K562 (cell line): ENCODE results near the gene IRF4. TPM values are rescaled to one million over a fixed set of nuclear protein-coding genes. Genes with fewer than 3 reads are reported as not detected.
A peak's percentile ranks its signal among the peaks of the same experiment; 100 is the strongest.

Source experiments
- ATAC-seq: fragments of 200-7000 bp; cut with Tn5 transposase; 3 replicates; pipeline ENCODE4 v1.9.1; 2020; ENCODE audit warnings: moderate library complexity
- BruUV-seq: library from RNA; stranded (reverse); fragments of 400-500 nt; replicated peaks from 2 replicates; lab custom pipeline; 2021; lab: Mats Ljungman, UMichigan
- CTCF ChIA-PET: fragments of 300-600 bp; formaldehyde crosslinking; extraction: SDS; loops from one replicate; lab custom pipeline; 2021; ENCODE audit warnings: low intra/inter-chr PET ratio; lab: Yijun Ruan, JAX
- POLR2A ChIA-PET: fragments of 300-600, 350-650 bp; sonication (Branson Sonifier 250); formaldehyde crosslinking; extraction: SDS; loops from one replicate; lab custom pipeline; 2021; ENCODE audit warnings: antibody characterized with exemption, inconsistent platforms; lab: Yijun Ruan, JAX
- DNase-seq, 4 experiments: peaks; one replicate each; pipeline versions ENCODE4 v3.0.0 to v3.0.0-alpha.2; 2011 to 2018; ENCODE audit warnings: low spot score in 3 of 4, mixed read lengths in 3 of 4; ENCODE audit errors: extremely low read depth in 1 of 4
- FAIRE-seq: peaks from 2 replicates; lab custom pipeline; 2011; peaks lifted over from hg19 to GRCh38; lab: Jason Lieb, UNC
- H2AFZ ChIP-seq: 2 replicates; pipeline ENCODE4 v1.6.0; 2011; ENCODE audit warnings: low read depth, low read length, control low read depth, inconsistent platforms
- H3K27ac ChIP-seq: fragments of 200-600 bp; 3 replicates; pipeline ENCODE4 v1.8.0; 2011; ENCODE audit warnings: low read depth, mild to moderate bottlenecking, control low read depth, inconsistent platforms, low read length, moderate library complexity, mixed read lengths; ENCODE audit errors: extremely low read depth
- H3K27me3 ChIP-seq, 2 experiments: fragments of 300-600 bp in 1 of 2; 2 replicates in 1 of 2; 3 replicates in 1 of 2; pipeline versions ENCODE4 v1.6.0 to v1.8.0; 2011; ENCODE audit warnings: inconsistent platforms in 2 of 2, low read length in 2 of 2, mild to moderate bottlenecking in 1 of 2, mixed read lengths in 1 of 2, moderate library complexity in 1 of 2; ENCODE audit not compliant: control insufficient read depth in 2 of 2, insufficient read depth in 2 of 2
- H3K36me3 ChIP-seq: fragments of 300-600 bp; 3 replicates; pipeline ENCODE4 v1.8.0; 2011; ENCODE audit warnings: mild to moderate bottlenecking, low read length, inconsistent platforms; ENCODE audit not compliant: control insufficient read depth, insufficient read depth
- H3K4me1 ChIP-seq, 2 experiments: fragments of 200-600 bp in 1 of 2; replicated peaks in 1 of 2; 2 replicates in 1 of 2; 3 replicates in 1 of 2; pipeline versions ENCODE4 v1.5.1 to v1.8.0; 2011; ENCODE audit warnings: inconsistent platforms in 2 of 2, low read length in 2 of 2, mild to moderate bottlenecking in 1 of 2, mixed read lengths in 1 of 2, moderate library complexity in 1 of 2; ENCODE audit not compliant: control insufficient read depth in 2 of 2, insufficient read depth in 2 of 2
- H3K4me2 ChIP-seq: 2 replicates; pipeline ENCODE4 v1.6.1; 2011; ENCODE audit warnings: low read length, control low read depth, inconsistent platforms, mixed read lengths; ENCODE audit not compliant: insufficient read depth
- H3K4me3 ChIP-seq: fragments of 200-600 bp; sonication (generic), shearing (Covaris generic); 2 replicates; pipeline ENCODE4 v1.5.1; 2016; ENCODE audit warnings: control low read depth, inconsistent platforms
- H3K79me2 ChIP-seq: fragments of 200-600 bp; 3 replicates; pipeline ENCODE4 v1.8.0; 2011; ENCODE audit warnings: low read length, inconsistent platforms; ENCODE audit not compliant: control insufficient read depth, insufficient read depth
- H3K9ac ChIP-seq, 2 experiments: 2 replicates each; pipeline versions ENCODE4 v1.6.0 to v1.6.1; 2011; ENCODE audit warnings: low read depth in 2 of 2, low read length in 2 of 2, control low read depth in 1 of 2, inconsistent platforms in 1 of 2, mild to moderate bottlenecking in 1 of 2, mixed read lengths in 1 of 2; ENCODE audit not compliant: insufficient read depth in 1 of 2
- H3K9me1 ChIP-seq: one replicate; pipeline ENCODE4 v1.6.0; 2011; ENCODE audit warnings: inconsistent platforms, mild to moderate bottlenecking, low read length, moderate library complexity; ENCODE audit not compliant: control insufficient read depth, insufficient read depth
- H3K9me3 ChIP-seq: replicated peaks from 2 replicates; pipeline ENCODE4 v1.5.1; 2011; ENCODE audit warnings: low read depth, low read length, inconsistent platforms; ENCODE audit not compliant: control insufficient read depth, insufficient read depth
- H4K20me1 ChIP-seq: replicated peaks from 2 replicates; pipeline ENCODE4 v1.6.1; 2011; ENCODE audit warnings: low read length, inconsistent platforms, mixed read lengths; ENCODE audit not compliant: control insufficient read depth, insufficient read depth
- BHLHE40 ChIP-seq: IDR thresholded peaks from 2 replicates; pipeline ENCODE4 v1.6.1; 2011; ENCODE audit warnings: low read length, improper control_type of control experiment
- CTBP1 ChIP-seq: fragments of 450-650 bp; IDR thresholded peaks from 2 replicates; pipeline ENCODE4 v1.6.1; 2016; ENCODE audit warnings: borderline replicate concordance
- ESRRA ChIP-seq: fragments of 450-650 bp; IDR thresholded peaks from 2 replicates; pipeline ENCODE4 v1.6.1; 2014; ENCODE audit warnings: low read depth, mild to moderate bottlenecking, moderate library complexity, borderline replicate concordance
- HDGF ChIP-seq: fragments of 450-650 bp; IDR thresholded peaks from 2 replicates; pipeline ENCODE4 v1.6.1; 2016
- TCF7L2 ChIP-seq: fragments of 150-350 bp; IDR thresholded peaks from 2 replicates; pipeline ENCODE4 v1.6.1; 2016; ENCODE audit warnings: low read depth, mild to moderate bottlenecking, low read length, moderate library complexity
- ZC3H8 ChIP-seq: fragments of 450-650 bp; IDR thresholded peaks from 2 replicates; pipeline ENCODE4 v1.6.1; 2017
- WGBS: fragments of 100-300 bp; shearing (Covaris generic); methylation state at CpG from one replicate; pipeline ENCODE4 v1.1.6; 2016; ENCODE audit warnings: low coverage, mixed read lengths; ENCODE audit not compliant: insufficient coverage; ENCODE audit errors: missing lambda C conversion rate; 5-methylcytosine and 5-hydroxymethylcytosine counted together
- in situ Hi-C: fragments of 300-500 bp; cut with MboI; formaldehyde crosslinking; loops from 4 replicates; pipeline ENCODE4 v1.15.0; 2018; ENCODE audit warnings: inconsistent platforms, mixed read lengths
- intact Hi-C: fragments of 100-400 bp; cut with micrococcal nuclease; formaldehyde crosslinking; loops from 2 replicates; pipeline ENCODE4 v1.14.2; 2022
- polyA plus RNA-seq, 8 experiments: library from polyadenylated mRNA; depleted of rRNA in 4 of 8; stranded (reverse) in 5 of 8; unstranded in 3 of 8; fragments of >200 nt; fragmentation: Nextera tagmentation in 2 of 8; fragmentation: Illumina TruSeq in 1 of 8; extraction: Ambion mirVana in 2 of 8; extraction: Trizol in 1 of 8; gene quantifications; 2 replicates each; pipeline versions ENCODE4 v1.2.1 to v1.2.3, GENCODE V29; 2011 to 2014; ENCODE audit warnings: inconsistent platforms in 1 of 8, missing spikeins in 1 of 8
- total RNA-seq, 7 experiments: library from RNA; depleted of rRNA in 6 of 7; stranded (reverse); fragments of >200 nt in 6 of 7; fragmentation: Illumina TruSeq in 2 of 7; extraction: Trizol in 2 of 7; gene quantifications; 2 replicates each; pipeline versions ENCODE4 v1.2.1 to v1.2.3, GENCODE V29; 2011 to 2021; ENCODE audit warnings: low replicate concordance in 1 of 7

Gene IRF4
- total and polyA plus RNA-seq, 9 of the 15 experiments (the other 6 are each of a cell fraction or from before 2014, with no cell fraction given) = 0.05 to 0.33 (median 0.09) TPM; not detected in 6

- ChIA-PET CTCF (no interaction called here), POLR2A (interaction anchor here (0.6 to 3.3 kb wide), 3 partner anchors 11 to 625 kb away, joined by 3 to 10 read pairs (median 3); no protein-coding TSS in a partner anchor)
- no peaks in the 10 kb centered on the region for H3K9me1 ChIP-seq
- WGBS = 2% methylated on average over 28 of the region's 28 CpGs
- no peak for DNase-seq
- no peak overlapping the region for H2AFZ ChIP-seq
- H3K36me3 ChIP-seq = no peaks in the 10 kb centered on the region
- no TSS peak for BruUV-seq
- H3K27ac ChIP-seq = no peak overlapping the region
- H3K4me2 ChIP-seq = no peak overlapping the region
- in situ Hi-C loops (no loop called here), intact Hi-C loops (no loop called here)
- peaks cover 0 to 6% of the 10 kb centered on the region in 2 experiments; a peak in 1 of 5 replicates for H3K4me1 ChIP-seq
- peak; percentile 43 for ATAC-seq
- H3K9me3 ChIP-seq = no peaks in the 10 kb centered on the region
- TF ChIP-seq ESRRA = no peak
- TF ChIP-seq ZC3H8 = no peak
- no peak for TF ChIP-seq CTBP1
- TF ChIP-seq HDGF = no peak
- TF ChIP-seq BHLHE40 = no peak
- no peak for TF ChIP-seq TCF7L2
- TF ChIP-seq, all 486 proteins: peak for 0
- no peak overlapping the region for H3K9ac ChIP-seq
- peaks cover 40 to 88% of the 10 kb centered on the region in 2 experiments for H3K27me3 ChIP-seq
- H3K4me3 ChIP-seq = no peak overlapping the region
- H4K20me1 ChIP-seq = no peaks in the 10 kb centered on the region; the same call in 1 of the 2 replicates
- FAIRE-seq = no peak
- no peaks in the 10 kb centered on the region for H3K79me2 ChIP-seq
These were observed 55.1 kb downstream of the IRF4 start for GRCh38 chr6:446418-447366.
